ENCODE measurements around the gene SPATS2L.

DNA sequence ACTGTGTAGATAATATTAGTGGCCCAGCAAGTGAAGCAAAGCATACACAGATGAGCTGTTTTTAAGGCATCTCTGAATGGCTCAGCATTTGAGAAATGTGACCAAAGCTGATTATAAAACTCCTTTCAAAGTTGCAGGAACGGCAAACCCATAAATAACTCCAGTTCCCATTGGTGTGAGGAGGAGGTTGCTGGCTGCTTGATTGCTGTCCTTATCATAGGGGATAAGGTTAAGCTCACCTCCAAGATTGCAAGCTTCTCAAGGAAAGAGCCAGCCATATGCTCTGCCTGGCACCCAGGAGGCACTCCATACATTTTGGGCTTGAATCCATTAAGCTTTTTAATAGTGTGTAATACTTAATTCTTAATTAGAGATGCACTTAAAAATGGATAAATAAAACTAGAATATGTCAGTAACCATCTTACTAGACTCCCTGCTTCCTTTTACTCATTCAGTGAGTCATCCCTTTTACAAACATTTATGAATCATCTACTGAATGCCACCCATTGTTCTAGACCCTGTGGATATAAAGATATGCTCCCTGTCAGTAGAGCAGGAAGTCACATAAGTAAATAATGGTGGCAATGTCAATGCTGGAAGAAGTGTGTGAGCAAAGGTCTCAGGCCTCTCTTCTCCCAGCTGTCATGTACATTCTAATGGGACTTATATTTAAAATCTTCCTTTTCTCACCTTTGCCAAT lies 99.3 kb downstream of the SPATS2L start:
- TF ChIP-seq, protein P1, sequence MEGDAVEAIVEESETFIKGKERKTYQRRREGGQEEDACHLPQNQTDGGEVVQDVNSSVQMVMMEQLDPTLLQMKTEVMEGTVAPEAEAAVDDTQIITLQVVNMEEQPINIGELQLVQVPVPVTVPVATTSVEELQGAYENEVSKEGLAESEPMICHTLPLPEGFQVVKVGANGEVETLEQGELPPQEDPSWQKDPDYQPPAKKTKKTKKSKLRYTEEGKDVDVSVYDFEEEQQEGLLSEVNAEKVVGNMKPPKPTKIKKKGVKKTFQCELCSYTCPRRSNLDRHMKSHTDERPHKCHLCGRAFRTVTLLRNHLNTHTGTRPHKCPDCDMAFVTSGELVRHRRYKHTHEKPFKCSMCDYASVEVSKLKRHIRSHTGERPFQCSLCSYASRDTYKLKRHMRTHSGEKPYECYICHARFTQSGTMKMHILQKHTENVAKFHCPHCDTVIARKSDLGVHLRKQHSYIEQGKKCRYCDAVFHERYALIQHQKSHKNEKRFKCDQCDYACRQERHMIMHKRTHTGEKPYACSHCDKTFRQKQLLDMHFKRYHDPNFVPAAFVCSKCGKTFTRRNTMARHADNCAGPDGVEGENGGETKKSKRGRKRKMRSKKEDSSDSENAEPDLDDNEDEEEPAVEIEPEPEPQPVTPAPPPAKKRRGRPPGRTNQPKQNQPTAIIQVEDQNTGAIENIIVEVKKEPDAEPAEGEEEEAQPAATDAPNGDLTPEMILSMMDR (IDR thresholded peaks at IDR 0.05) = no peak
- no peak for TF ChIP-seq POLR2A (IDR thresholded peaks at IDR 0.05)
